HG02852 (cell line): ENCODE data around the gene INVS.
A peak's percentile ranks its signal among the peaks of the same experiment; 100 is the strongest.
"Not testable (repeated sequence)": the region's sequence is repeated elsewhere in the genome, so short reads cannot be mapped to it uniquely, and the experiment has no call there.

Experiments
- ATAC-seq: cut with Tn5 transposase; IDR thresholded peaks from one replicate; pipeline ENCODE4 v1.9.1; 2021; ENCODE audit warnings: mild to moderate bottlenecking, moderate library complexity; ENCODE audit not compliant: unreplicated experiment

INVS gene, protein sequence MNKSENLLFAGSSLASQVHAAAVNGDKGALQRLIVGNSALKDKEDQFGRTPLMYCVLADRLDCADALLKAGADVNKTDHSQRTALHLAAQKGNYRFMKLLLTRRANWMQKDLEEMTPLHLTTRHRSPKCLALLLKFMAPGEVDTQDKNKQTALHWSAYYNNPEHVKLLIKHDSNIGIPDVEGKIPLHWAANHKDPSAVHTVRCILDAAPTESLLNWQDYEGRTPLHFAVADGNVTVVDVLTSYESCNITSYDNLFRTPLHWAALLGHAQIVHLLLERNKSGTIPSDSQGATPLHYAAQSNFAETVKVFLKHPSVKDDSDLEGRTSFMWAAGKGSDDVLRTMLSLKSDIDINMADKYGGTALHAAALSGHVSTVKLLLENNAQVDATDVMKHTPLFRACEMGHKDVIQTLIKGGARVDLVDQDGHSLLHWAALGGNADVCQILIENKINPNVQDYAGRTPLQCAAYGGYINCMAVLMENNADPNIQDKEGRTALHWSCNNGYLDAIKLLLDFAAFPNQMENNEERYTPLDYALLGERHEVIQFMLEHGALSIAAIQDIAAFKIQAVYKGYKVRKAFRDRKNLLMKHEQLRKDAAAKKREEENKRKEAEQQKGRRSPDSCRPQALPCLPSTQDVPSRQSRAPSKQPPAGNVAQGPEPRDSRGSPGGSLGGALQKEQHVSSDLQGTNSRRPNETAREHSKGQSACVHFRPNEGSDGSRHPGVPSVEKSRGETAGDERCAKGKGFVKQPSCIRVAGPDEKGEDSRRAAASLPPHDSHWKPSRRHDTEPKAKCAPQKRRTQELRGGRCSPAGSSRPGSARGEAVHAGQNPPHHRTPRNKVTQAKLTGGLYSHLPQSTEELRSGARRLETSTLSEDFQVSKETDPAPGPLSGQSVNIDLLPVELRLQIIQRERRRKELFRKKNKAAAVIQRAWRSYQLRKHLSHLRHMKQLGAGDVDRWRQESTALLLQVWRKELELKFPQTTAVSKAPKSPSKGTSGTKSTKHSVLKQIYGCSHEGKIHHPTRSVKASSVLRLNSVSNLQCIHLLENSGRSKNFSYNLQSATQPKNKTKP

GRCh38 chr9:100098887-100099721, at the start of gene INVS, which contains the start of gene ERP44:
Gene INVS, plus strand, starts transcription at chr9:100099243. Its CDS starts 5,279 bp downstream, at chr9:100104522.
Gene ERP44, minus strand, starts transcription at chr9:100099000. Its CDS starts 160 bp downstream, at chr9:100098840.
- ATAC-seq: peak; percentile 98

- no peak for ATAC-seq
These were observed 49.5 kb upstream of the INVS start for GRCh38 chr9:100049551-100049950.

DNA sequence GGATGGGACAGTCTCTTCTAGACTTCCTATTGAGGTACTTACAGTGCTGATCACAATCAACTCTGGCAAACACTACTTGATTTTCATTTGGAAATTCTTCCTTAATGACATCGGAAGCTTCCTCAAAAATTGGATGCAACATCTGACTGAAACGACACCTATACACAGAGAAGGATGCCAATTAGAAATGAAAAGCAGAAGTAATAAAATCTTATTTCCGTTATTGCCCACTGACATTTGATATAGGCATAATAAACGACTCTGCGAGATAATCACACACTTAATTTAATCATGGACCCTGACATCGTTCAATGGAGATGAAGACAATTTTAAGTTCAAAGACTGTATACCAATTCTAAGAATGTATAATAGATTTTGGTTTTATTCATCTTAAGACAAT, 46.7 kb upstream of the INVS start:
- ATAC-seq: no peak

DNA sequence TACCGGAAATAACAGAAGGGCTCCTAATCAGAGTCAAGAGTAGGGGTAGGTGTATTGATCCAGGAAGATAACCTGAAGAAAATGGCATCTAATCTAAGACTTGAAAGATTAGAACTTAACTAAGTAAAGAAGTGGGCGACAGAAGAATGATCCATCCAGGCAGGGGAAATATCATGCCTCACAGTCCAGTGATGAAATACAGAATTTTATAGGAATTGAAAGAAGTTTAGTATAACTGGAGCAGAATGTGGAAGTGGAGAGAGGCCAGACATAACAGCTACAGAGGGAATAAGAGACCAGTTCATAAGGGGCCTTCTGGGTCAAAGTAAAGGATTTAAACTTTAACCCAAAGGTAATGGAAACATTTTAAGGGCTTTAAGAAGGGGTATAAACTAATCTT, 42.5 kb upstream of the INVS start:
- ATAC-seq: no peak

DNA sequence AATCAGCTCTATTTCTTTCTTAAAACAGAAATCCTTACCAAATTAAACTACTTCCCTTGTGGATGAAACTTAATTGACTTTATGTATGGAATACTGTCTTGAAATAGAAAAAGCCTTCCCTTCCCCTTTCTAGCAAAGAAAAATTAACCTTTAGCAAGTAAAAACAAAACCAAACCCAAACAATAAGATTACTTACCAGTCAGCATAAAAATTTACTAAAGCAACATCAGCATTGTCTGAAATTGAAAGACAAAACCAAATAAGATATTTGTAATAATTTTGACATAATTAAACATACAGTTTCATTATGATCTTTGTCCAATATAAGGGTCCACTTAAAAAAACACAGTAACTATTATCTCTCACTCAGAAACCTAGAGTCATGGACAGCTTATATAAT, 41.4 kb upstream of the INVS start:
- no peak for ATAC-seq

- peak; percentile 86 for ATAC-seq
These were observed 40.1 kb upstream of the INVS start for GRCh38 chr9:100058699-100059579.

DNA sequence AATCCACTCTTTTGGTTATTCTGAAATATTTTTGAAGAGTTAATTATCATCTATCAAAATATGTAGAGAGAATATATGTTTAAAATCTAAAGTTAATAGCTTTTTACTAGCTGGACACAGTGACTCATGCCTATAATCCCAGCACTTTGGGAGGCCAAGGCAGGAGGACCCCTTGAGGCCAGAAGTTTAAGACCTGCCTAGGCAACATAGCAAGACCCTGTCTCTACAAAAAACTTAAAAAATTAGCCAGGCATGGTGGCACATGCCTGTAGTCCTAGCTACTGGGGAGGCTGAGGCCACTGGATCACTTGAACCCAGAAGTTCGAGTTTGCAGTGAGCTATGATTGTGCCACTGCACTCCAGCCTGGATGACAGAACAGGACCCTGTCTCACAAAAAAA, 36.4 kb upstream of the INVS start:
- not testable (repeated sequence) for ATAC-seq

DNA sequence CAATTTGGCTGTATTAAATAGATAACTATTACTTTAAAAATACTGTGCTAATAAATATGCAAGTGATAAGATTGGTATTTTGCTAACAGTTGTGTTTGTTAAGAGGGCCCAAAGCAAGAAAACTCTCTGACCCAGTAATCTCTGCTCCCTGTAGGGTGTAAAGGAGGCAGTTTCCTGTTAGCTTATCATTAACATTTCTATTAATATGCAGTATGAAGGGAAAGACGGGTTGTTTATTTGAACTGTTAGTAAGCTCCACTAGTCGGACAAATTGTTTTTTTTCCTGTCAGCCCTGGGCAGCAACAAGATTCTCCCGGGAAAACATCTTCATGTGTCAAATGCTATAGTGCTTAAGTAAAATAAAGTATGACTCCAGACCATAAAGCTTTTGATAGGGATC, 35.9 kb upstream of the INVS start:
- ATAC-seq: no peak

- no peak for ATAC-seq
These were observed 34.0 kb upstream of the INVS start for GRCh38 chr9:100064872-100065581.

GRCh38 chr9:100066539-100066938, 32.5 kb upstream of the INVS start:
- peak; percentile 68 for ATAC-seq

GRCh38 chr9:100067990-100068389, 31.1 kb upstream of the INVS start:
- ATAC-seq: not testable (repeated sequence)

- not testable (repeated sequence) for ATAC-seq
These were observed 30.0 kb upstream of the INVS start for GRCh38 chr9:100069068-100069467.

DNA sequence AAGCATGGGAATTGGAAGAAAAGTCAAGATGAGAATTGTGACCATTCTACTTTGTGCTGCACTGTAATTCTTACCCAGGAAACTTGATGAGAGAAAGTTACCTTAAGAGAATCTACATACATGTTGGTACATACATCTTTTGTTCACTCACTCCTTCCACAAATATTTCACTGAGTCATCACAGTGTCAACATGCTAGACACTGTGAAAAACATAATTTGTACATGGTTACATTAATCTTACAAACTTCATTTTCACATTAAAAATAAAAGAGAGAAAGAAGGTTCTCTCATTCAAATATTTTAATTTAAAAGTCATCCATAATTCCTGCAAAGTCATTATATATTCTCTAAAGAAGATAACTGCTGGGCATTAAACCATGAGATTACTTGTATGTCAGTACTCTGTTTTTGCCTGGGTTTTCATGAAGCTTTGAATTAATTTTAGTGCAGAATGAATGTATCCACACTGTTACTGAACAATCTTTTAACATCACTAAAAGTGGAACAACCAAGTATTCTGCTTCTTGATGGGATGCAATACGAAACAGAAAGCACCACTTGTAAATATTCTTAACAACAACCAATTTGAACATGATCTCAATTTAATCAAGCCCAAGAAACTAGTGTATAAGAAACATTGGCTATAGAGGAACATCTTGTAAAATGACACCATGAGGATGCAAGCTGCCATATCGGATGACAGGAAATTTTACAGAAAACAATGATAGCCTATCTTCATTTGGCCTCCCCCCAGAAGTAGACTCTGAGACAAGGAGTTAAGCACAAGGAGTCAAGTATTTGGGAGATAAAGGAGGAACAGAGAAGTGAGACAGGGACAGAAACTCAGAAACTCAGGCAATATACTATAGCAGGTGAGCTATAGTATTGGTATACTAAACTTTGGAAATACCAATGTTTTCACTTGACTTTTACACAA, 28.7 kb upstream of the INVS start:
- no peak for ATAC-seq

DNA sequence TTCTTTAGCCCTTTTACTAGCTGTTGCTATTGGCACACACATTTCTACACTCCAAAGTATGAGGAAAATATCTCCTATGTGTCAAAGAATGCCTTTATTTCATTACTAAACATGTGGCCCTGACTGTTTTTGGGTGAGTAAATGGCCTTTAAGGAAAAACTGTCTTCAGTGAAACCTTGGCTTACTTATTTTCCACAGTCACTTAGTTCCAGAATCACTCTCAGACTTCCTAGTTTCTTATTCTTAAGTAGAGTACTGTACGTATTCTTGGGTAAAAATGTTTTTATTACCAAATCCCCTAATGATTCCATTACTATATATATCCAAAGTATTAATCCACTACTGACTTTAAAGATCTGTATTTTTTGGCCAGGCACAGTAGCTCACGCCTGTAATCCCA, 27.8 kb upstream of the INVS start:
- no peak for ATAC-seq

DNA sequence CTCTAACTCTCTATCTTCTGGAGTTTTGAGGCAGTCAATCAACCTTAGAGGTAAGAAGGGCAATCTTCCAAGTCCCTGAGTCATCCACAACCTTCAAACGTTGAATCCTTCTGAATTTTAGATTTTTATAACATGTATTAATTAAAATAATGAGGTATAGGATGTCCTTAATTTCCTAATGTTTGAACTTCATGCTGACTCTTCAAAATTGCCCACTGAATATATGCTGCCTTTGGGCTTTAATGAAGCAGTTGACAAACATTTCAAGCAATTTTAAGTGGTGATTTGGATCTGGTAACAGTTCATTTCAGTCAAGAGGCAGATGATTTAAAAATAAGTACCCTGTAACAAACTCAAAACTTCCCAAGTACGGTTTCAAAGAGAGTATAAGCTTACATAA, 26.2 kb upstream of the INVS start:
- ATAC-seq: no peak

DNA sequence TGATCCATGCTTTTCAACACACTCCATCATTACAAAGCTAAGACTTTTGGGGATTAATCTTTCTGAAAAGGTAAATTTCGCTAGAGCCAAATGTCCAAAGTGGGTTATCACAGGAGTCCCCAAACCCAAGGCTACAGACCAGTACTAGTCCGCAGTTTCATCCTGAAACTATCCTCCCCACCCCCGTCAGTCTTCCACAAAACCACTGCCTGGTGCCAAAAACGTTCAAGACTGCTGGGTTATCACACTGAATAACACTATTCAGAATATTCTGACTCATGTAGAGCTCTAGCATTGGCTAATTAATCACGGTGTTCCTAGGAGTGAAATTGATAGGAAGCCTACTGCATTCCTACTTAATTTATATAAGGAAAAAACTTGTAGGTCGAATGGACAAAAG, 24.9 kb upstream of the INVS start:
- no peak for ATAC-seq

GRCh38 chr9:100074989-100075388, 24.1 kb upstream of the INVS start:
- ATAC-seq: no peak

- ATAC-seq: not testable (repeated sequence)
These were observed 22.8 kb upstream of the INVS start for GRCh38 chr9:100076256-100076655.
